Left forelimb (tissue), 1 donor: ENCODE results near the gene GARIN3.
"Not testable (repeated sequence)": the region's sequence is repeated elsewhere in the genome, so short reads cannot be mapped to it uniquely, and the experiment has no call there.

ENCODE experiments used
- DNase-seq: peaks from one replicate; pipeline ENCODE4 v3.0.0-alpha.2; 2018; ENCODE audit warnings: low spot score

The GARIN3 gene

GRCh38 chr5:157185122-157185521 lies 19.1 kb upstream of the GARIN3 start:
- DNase-seq: not testable (repeated sequence)

GRCh38 chr5:157184117-157184670 lies 18.1 kb upstream of the GARIN3 start:
- no peak for DNase-seq

GRCh38 chr5:157182143-157182757 lies 16.2 kb upstream of the GARIN3 start:
- no peak for DNase-seq

GRCh38 chr5:157180374-157181264 lies 14.6 kb upstream of the GARIN3 start, which contains the start of gene ITK:
TSS of gene ITK (plus strand) at chr5:157180840. CDS start at chr5:157180978, 138 bp downstream.
- DNase-seq: no peak

- DNase-seq: no peak
Observed at GRCh38 chr5:157178966-157179365, 12.9 kb upstream of the GARIN3 start.

- DNase-seq: no peak
Observed at GRCh38 chr5:157177953-157178352, 11.9 kb upstream of the GARIN3 start.

GRCh38 chr5:157175071-157175612 lies 9.1 kb upstream of the GARIN3 start:
- no peak for DNase-seq

- DNase-seq: no peak
Observed at GRCh38 chr5:157172403-157172802, 6.3 kb upstream of the GARIN3 start.

- DNase-seq: no peak
Observed at GRCh38 chr5:157168286-157168685, 2.2 kb upstream of the GARIN3 start.

GRCh38 chr5:157167214-157167621 lies 1.2 kb upstream of the GARIN3 start:
- no peak for DNase-seq

- DNase-seq: no peak
Observed at GRCh38 chr5:157165668-157166067, 396 bp downstream of the GARIN3 start.

- DNase-seq: no peak
Observed at GRCh38 chr5:157165261-157165660, 803 bp downstream of the GARIN3 start.

- no peak for DNase-seq
Observed at GRCh38 chr5:157164521-157164920, 1.5 kb downstream of the GARIN3 start.

- DNase-seq: no peak
Observed at GRCh38 chr5:157162919-157163510, 3.0 kb downstream of the GARIN3 start.

- DNase-seq: no peak
Observed at GRCh38 chr5:157161996-157162395, 4.1 kb downstream of the GARIN3 start.

- no peak for DNase-seq
Observed at GRCh38 chr5:157160001-157160400, 6.1 kb downstream of the GARIN3 start.

GRCh38 chr5:157159209-157159751 lies 6.8 kb downstream of the GARIN3 start:
- no peak for DNase-seq

- no peak for DNase-seq
Observed at GRCh38 chr5:157157293-157157891, 8.7 kb downstream of the GARIN3 start.

GRCh38 chr5:157155297-157155696 lies 10.8 kb downstream of the GARIN3 start:
- DNase-seq: no peak

- no peak for DNase-seq
Observed at GRCh38 chr5:157150995-157151394, 15.1 kb downstream of the GARIN3 start.
